HuH-7.5 (cell line): Measurements from ENCODE around the gene KMT2A.
"Not testable (repeated sequence)": the region's sequence is repeated elsewhere in the genome, so short reads cannot be mapped to it uniquely, and the experiment has no call there.

Experiments used
- DNase-seq: peaks from one replicate; pipeline ENCODE4 v3.0.0; 2011; ENCODE audit warnings: low spot score

KMT2A gene

DNA sequence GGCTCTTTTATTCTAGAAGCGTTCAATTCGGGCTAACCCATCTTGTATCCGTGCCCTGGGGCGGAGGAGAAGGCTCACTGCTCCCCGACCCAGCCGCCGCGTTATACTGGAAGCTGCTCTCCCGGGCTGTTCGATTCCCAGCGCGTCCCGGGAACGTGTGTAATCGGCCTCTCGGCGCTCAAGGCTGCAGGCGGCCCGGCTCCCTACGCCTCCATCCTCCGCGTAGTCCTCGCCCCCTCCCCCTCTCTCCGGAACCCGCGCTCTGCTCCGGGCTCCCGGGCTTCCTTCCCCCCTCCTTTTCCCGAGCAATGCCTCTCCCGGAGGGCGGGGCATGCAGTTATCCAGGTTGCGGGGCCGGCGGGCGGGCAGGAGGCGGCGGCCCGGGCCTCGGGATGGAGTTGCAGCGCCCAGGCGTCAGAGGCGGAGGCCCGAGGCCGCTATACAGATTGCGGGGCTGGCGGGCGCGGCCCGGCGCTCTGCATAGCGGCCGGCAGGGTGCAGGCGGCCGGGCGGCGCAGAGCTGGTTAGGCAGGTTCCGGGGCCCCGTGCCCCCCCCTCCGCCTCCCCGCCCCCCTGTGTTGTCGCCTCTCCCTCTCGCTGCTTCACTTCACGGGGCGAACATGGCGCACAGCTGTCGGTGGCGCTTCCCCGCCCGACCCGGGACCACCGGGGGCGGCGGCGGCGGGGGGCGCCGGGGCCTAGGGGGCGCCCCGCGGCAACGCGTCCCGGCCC lies at the start of gene KMT2A:
TSS of gene KMT2A (plus strand) at position 600 of the 732 bp plus-strand sequence. CDS start at position 621, 21 bp downstream.
- peak; percentile 84 for DNase-seq

DNA sequence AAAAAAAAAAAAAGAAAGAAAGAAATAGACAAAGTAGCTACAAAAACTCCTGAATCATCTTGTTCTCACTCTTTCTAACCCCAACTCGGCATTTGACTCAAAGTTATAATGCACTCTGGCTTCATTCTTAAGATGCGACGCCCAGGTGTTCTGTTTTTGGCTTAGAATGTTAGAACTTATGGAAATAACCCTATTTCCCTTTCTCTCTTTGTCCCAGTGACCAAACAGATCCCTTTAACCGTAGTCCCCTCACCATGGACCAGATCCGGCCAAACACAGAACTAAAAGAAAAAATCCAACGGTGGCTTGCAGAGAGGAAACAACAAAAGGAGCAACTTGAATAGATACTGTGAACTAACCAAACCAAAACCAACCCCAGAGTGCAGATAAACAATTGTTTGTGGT lies 40.2 kb upstream of the KMT2A start:
- DNase-seq, result no peak

DNA sequence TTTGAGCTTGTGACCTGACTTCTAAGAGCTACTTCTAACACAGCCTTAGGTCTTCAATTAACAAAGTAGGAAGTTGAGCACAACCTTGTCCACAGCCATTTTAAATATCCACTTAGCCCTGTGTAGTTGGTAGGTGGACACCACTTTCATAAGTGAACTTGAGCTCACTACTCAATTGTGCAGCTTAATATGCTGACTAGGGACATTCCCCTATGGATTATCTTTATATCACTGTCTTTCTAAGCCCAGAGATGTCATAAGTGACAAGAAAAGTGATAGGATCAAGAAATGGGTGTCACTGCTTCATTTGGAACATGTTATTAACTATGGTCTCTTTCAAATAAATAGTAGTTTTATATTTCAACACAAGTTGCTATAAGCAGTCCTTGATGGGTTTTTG lies 38.8 kb upstream of the KMT2A start:
- DNase-seq, result no peak

DNA sequence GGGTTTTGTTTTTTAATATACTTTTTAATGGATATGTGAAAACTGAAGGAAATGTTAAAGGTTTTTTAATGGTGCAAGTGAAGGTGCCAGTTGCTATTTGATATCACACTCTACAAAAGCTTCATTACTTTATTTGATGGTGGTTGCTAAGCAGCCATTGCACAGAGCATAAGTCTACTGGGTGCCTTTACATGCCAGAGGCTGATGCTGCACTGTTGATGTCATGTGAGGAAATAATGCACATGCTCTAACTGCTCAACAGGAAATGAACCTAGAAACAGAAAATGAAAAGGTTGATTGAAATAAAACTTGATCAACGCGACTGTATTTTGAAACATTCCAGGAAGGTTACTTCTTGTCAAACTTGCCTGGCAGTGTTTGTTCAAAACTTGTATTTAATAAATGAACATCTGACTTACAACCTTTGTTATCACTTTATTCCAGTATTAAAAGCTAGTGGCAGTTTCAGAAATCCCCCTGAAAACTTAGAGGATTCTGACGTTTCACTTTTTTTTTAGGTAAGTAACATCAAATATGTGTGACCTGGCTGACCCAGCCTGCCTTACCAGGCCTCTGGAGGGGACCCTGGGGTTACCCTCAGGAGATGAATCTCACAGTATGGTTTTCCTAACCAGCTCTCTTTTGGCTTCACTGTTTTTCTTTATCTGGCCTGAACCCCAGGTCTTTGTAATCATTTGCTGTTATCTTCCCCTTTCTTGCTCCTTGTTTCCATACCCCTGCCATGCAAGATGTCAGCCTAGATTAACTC lies 37.3 kb upstream of the KMT2A start:
- no peak for DNase-seq

DNA sequence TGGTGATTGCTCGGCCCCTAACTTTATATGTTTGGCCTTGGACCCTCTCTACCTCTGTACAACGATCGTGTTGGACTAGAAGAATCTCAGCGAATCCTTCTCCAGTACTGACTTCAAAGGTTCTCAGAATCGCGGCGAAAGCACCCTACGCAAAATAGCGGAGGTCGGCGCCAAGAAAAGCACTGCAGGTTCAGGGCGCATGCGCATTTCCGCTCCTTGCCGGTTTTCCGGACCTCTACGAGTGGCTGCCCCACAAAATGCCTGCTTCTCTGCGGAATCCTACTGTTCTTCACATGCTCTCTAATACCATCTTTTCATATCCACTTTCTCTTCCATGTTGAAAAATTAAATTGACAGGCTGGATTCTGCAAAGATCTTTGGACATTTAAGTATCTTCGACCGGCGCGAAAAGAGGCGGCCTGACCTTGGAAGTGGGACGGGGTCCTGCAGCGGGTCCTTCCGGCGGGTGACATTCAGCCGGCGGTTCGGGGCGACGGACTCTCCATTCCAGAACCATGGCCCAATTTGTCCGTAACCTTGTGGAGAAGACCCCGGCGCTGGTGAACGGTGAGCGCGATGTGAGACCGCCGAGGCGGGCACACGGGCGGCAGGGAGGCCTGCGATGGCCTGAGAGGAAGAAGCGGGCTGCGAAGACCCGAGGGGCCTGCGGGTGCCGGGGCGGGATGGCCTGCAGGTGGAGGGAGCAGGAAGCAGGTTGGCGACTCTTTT lies 35.0 kb upstream of the KMT2A start, which contains the start of gene ATP5MG:
TSS of gene ATP5MG (plus strand) at position 456 of the 729 bp plus-strand sequence. CDS start at position 516, 60 bp downstream.
- DNase-seq, result peak; percentile 69

DNA sequence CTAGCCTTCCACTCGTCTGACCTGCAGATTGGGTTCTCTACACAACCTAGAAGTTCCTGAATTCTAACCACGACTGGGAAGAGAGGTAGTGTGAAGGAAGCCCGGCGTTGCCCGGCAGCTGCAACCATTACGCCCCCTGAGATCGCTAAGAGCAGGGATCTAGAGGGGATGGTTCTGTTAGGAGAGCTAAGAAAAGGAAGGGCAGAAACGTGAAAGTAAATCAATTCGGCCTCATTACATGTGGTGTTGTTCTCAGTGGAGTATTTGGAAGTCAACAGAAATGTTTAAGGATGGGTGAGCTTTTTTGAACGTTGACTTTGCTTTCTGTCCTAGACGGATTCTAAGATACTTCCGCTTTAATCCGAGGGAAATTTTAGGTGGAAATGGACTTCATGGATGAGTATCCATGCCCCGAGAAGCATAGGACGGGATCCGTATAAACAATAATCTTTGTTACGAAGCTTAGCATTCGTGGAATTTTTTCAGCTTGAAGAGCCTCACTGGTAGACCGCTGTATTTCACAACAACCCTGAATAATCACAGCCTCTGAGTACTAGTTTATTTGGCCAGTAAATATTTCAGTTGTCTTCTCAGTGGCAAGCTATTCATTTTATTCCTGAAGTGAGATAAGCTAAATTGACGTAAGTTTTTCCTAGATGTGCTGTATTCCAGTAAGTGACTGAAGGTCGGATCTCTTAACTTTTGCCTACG lies 34.3 kb upstream of the KMT2A start:
- peak; percentile 11 for DNase-seq

DNA sequence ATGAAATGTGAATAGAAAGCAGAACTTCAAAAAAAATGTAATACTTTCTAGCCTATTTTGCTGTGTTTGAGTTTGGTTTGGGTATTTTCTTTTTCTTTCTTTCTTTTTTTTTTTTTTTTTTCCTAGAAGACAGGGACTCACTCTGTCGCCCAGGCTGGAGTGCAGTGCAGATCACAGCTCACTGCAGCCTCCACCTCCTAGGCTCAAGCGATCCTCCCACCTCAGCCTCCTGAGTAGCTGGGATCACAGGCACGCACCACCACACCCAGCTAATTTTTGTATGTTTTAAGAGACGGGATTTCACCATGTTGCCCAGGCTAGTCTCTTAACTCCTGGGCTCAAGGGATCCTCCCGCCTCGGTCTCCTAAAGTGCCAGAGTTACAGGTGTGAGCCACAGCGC lies 33.7 kb upstream of the KMT2A start:
- not testable (repeated sequence) for DNase-seq

DNA sequence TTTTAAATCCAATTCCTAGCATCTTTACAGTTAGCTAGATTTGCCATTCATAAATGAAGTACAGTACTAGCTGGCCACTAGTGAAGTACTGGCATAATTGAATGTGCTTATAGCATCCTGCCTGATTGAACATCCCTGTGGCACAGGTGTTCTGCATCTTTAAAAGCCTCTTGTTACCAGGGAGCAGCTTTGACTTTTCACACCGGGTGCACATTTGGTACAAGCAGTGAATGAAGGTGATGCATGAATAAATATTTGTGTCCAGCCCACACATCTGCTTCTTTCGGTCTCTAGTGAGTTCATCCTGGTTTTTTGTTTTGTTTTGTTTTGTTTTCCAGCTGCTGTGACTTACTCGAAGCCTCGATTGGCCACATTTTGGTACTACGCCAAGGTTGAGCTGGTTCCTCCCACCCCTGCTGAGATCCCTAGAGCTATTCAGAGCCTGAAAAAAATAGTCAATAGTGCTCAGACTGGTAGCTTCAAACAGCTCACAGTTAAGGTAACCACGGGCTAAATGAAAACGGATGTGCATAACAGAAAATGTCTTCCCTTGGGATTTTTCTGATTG lies 29.6 kb upstream of the KMT2A start:
- DNase-seq, result no peak

DNA sequence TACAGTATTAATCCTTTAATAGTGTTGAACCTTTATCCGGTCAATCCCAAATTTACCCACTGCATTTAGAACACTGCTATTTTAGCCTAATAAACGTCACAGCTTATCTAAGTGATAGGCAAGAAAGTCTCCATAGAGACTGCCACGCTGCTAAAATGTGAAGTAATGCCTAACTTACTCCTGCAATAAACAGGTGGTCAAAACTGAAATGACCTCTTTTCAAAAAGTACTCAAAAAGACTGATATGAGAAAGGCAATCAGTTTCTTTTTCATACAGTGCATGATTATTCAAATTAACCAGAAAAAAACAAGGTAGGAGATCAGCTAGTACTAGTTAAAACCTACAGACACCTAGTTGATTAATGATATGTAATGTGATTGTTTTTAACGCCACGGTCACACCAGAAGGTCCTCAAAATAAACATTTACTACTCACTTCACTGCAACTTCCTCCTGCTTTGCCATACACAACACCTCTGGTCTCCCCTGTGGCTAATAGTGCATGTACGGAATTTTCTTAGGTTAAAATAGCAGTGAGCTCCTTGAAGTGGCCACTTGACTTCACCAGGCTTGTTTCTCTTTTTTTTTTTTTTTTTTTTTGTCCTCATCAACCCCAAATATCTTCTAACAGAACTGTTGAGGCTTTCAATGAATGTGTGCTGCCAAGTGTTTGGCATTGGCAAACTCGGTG lies 26.1 kb upstream of the KMT2A start:
- no peak for DNase-seq

DNA sequence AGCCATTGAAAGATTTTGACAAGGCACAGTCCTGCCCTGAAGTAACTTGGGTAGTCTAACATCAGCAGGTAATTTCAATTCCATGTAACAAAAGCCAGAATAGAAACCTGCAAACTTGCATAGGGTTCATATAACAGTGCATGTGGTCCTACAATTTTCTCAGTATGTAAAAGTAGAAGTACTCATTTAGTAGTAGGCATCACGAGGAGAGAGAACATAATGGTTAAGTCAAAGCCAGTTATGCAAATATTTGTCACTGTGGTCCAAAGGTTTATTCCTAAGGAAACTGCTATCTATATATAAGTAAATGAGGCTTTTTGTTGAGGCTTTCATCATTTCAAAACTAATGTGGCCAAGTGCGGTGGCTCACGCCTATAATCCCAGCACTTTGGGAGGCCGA lies 24.8 kb upstream of the KMT2A start:
- DNase-seq, result no peak

DNA sequence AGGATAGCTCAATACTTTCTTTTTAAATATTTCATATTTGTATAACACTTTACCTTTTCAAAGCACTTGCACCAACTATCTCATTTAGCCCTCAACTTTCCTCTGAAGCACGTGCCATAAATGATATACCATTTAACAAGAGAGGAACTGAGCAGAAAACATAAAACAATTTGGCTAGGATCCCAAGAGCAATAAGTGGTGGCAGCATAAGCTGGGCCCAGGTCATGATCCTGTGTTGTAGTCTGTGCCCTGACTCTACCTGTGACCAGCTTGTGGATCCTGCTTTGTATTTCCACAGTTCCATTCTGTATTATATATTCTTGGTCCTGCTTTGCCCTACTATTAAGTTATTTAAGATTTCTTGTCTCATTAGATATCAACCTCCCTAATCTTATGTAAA lies 23.4 kb upstream of the KMT2A start:
- DNase-seq, result no peak

DNA sequence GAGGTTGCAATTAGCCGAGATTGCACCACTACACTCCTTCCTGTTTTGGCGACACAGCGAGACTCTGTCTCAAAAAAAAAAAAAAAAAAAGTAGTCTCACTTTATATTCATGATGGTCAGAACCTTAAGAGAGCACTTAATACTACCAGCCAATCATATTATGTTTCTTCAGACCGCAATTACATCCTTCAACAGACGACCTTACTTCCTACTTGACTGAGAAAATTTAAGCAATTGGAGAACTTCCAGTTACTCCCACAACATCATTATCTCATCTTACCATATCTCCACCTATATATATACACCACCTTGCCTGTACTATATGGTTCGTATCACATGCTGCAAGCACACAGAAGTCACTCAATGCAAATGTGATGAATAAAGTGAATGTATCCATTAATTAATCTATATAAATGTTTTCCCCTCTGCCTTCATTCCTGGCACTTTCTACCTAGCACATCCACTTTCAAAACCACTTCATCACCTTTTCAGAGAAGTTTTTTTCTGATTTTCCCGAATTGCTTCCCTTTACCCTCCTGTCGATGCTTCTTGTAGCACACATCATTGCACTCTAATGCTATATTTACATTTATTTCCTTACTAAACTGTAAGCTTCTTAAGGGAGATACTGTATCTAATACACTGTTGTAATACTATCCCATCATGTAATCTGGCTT lies 21.1 kb upstream of the KMT2A start:
- DNase-seq, result no peak

DNA sequence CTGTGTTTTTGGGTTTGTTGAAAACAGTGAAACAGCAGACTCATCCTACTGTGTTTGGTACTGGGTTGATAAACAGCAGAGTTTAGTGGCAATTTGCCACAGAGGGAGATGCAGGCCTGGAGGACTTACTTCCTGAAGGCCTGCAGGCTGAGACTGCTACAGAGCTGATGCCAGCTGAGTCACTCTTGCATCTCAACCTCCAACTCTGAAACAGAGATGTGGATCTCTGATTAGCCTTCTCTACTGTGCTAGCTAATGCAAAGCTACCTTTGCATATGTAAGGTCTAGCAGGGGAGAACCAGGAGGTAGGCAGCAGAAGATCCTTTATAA lies 20.6 kb upstream of the KMT2A start:
- no peak for DNase-seq

DNA sequence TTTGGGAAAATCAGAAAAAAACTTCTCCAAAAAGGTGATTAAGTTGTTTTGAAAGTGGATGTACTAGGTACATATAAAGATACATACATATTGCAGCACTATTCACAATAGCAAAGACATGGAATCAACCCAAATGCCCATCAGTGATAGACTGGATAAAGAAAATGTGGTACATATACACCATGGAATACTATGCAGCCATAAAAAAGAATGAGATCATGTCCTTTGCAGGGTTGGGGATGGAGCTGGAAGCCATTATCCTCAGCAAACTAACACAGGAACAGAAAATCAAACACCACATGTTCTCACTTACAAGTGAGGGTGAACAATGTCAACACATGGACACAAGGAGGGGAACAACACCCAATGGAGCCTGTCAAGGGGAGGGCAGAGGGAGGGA lies 19.4 kb upstream of the KMT2A start:
- not testable (repeated sequence) for DNase-seq

DNA sequence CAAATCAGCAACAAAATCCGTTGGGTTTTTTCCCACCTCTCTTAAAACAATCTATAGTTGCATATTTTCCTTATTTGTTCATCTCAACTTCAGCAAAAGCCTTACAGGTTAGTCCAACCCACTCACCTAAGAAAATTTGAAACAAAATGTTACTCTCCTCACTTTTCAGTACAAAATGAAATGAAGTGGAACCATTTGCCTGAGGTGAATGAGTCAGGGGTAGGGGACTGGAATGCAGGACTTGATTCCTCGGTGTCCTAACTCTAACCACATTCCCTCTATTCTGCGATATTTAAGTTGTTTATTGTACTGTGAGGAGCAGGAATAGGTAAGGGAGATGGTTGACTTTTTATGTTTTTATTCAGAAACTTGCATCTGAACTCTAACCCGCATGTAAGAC lies 18.5 kb upstream of the KMT2A start:
- no peak for DNase-seq

DNA sequence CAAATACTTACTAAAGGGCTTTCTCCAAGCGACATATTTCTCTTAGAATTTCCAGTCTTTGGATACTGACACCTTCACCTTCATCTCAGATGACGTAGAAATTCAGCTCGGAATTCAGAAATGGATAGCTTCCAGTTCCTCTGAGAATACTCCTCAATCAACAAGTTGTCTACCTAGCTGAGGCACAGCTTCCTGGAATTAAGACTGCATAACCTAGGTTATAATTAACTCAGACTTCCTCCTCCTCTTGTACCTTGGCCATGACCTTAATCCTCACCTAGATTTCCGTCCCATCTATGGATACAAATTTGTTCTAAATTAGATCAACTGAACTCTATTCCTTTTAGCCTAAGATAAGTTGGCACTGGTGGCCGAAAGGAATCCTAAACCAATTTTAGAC lies 17.5 kb upstream of the KMT2A start:
- DNase-seq, result no peak

DNA sequence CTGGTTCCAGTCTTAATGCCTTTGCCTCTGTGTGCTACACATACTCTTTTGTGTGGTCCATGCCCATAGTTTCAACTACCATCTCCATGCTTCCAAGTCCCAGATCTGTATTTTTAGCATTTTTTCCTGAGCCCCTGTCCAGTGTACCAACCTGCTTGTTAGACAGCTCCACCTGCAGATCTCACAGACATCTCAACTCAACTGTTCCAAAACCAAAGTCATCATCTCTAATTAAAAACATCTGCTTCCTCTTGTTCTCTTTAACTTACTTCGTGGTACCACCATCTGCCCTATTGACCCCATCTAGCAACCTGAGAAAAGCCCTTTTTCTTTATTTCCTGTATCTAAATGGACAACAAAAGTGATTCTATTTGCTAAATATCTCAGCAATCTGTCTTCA lies 8.6 kb upstream of the KMT2A start:
- DNase-seq, result no peak

DNA sequence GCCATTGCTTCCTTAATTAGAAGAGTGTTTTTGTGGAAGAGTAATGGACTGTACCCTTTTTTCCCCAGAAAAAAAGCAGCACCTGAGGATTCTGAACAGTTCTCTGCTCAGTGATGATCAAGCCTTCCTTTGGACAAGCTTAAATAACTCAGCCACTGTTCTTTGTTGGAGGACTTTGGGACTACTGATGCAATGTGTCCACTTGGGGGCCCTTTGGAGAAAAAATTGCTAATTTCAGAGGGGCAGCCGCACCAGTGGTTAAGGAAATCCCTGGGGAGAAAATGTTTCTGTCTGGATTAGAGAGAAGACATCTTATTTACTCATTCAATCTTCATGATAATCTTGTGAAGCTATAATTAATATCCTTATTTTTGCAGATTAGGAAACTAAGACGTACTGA lies 5.3 kb upstream of the KMT2A start:
- DNase-seq, result no peak

DNA sequence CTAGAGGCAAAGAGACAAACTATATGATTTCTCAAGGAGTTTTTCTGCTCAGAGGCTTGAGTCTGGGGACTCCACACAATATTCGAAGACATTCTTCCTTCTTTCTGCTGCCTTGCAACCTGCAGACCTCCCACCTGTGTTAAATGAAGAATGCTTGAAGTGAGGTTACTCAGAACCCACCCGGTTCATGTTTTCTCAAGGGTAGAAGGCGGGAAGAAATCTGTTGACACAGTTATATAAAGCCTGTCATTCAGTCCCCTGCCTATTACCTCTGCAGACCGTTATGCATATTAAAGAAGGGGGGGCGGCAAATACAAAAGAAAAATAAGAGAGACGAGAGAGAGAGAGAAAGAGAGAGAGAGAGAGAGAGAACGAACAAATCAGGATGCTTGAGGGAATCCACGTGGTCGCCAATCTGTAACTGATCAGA lies 2.2 kb upstream of the KMT2A start:
- peak; percentile 35 for DNase-seq

DNA sequence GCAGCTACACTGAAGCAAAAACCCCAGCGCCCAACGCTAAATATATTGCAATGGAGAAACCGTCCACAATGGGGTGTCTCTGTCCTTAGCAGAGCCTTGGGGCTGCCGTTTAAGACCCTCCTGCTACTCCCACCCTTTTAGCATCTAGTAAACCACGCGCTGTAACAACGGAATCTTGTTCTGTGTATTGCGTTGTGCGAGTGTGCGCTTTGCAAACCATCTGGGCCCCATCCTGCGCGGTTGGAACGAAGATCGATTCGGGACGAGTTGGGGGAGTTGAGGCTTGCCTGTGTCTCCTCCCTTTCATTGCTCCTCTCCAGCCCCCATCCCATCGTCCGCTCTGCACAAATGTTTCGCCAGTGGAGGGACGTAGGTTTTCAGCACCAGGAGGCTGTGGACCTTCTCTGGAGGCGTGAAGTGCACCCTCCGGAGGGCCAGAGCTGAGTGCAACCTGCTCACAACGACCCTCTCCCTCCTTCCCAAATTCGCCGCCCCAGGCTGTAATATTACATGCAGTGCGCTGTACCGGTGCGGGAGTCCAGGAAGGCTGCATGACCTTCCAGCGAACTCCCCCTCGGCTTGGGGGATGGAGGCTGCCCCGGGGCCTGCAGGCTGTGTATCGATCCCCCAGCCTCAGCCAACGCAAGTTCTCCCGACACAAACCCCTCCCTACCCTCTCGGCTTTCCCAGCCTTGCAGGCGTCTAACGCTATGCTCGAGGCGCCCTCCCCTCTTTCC lies 1.6 kb upstream of the KMT2A start:
- DNase-seq, result peak; percentile 49
